GM21576 (cell line): ENCODE measurements around the gene EXOC3L4.
"Not testable (repeated sequence)": the region's sequence is repeated elsewhere in the genome, so short reads cannot be mapped to it uniquely, and the experiment has no call there.

Experiments used
- ATAC-seq: cut with Tn5 transposase; IDR thresholded peaks from one replicate; pipeline ENCODE4 v1.9.1; 2021; ENCODE audit warnings: mild to moderate bottlenecking, moderate library complexity; ENCODE audit not compliant: unreplicated experiment

EXOC3L4 gene

GRCh38 chr14:103118018-103118662 lies 23.6 kb downstream of the EXOC3L4 start:
- no peak for ATAC-seq

DNA sequence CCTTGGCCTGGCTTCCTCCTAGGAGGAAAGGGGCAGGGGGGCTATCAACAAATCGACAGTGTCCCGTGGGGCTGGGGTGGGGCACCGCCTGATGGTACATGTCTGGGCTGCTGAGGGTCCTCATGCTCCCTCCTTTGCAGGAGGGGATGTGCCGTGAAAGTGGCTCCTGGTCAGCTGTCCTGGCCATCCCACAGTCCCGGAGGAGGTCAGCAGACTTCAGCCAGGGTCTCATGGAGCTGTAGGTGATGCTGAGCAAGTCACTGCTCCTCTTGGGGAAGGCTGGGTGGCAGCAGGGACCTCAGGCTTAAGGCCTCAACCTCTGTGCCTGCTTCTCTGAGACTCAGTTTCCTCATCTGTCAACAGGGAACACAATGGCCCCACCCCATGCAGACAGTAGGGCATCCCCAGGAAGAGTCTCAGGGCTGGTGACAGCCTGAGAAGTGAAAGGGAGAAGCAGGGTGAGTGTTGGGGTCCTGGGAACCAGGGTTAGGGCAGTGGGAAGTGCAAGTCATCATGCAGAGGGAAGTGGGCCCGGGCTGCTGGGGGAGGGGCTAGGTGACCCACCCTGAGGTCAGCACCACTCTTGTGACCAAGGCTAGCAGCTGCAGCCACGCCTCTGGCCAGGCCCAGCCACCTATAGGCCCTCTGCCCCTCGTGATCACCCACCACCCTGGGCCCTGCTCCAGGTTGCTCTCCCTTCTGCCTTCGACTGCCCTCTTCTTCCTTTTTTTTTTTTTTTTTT lies 24.3 kb downstream of the EXOC3L4 start:
- no peak for ATAC-seq

DNA sequence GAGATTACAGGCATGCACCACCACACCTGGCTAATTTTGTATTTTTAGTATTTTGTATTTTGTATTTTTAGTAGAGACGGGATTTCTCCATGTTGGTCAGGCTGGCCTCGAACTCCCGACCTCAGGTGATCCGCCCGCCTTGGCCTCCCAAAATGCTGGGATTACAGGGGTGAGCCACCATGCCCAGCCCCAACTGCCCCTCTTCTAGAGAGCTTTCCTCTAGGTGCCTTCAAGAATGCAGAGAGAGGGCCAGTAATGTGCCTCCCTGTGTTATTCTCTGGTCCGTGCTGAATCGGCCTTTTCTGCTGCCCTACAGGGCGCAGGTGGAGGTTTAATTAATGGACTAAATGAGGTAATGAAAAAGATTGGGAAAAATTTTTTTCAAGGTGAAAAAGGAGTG lies 25.0 kb downstream of the EXOC3L4 start:
- ATAC-seq, result not testable (repeated sequence)

GRCh38 chr14:103121121-103121845 lies 26.8 kb downstream of the EXOC3L4 start:
- ATAC-seq, result no peak

DNA sequence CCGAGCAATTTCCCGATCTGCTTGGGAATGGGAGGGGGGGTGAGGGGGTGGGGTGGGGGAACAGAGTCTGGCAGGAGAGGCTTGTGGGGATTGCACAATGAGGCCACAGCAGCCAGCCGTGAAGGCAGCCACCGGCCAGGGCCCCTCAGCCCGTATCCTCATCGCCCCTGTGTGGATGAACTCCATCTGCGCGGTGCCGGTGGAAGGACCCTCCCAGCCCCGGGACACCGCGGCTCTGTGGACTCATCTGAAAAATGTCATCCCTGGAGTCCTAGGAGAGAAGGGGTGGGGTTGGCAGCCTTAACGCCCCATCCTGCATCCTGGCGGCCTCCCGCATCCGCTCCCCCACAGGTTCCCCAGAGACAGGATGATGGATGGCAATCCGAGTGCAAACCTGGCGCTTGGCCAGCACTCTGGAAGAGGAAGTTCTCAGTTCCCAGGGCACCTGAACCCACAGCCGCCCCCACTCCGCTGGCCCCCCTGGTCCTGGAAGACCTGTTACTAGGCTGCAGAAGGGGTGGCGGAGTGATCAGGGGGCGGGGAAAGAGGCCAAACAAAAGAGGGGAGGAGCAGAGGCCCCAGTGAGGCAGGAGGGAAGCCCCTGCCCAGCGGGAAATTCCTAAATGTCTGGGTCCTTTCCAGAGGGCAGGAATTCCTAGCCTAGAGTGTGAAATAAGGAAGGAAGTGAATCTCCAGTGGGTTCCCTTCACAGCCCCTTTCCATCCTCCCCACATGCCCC lies 27.5 kb downstream of the EXOC3L4 start:
- no peak for ATAC-seq

DNA sequence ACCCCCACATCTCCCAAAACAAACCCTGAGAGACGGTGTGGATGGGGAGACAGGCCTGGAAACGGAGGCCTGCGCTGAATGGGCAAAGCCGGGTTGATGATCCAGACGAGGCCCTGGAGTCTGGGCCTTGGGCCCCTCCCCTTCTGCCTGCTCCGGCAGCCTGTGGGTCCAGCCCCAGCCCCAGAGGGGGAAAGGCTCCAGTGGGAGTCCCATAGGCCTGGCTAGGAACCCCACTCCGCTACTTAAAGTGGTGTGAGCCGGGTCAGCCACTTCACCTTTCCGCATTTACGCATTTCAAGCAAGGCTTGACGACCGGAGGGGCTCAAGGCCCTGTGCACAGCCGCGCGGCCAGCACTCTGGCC lies 28.0 kb downstream of the EXOC3L4 start:
- ATAC-seq, result no peak

GRCh38 chr14:103122947-103123633 lies 28.6 kb downstream of the EXOC3L4 start, which contains the start of gene TNFAIP2:
Gene TNFAIP2 (plus strand): TSS chr14:103123461. CDS start chr14:103126458, 2,997 bp downstream.
- ATAC-seq, result no peak

DNA sequence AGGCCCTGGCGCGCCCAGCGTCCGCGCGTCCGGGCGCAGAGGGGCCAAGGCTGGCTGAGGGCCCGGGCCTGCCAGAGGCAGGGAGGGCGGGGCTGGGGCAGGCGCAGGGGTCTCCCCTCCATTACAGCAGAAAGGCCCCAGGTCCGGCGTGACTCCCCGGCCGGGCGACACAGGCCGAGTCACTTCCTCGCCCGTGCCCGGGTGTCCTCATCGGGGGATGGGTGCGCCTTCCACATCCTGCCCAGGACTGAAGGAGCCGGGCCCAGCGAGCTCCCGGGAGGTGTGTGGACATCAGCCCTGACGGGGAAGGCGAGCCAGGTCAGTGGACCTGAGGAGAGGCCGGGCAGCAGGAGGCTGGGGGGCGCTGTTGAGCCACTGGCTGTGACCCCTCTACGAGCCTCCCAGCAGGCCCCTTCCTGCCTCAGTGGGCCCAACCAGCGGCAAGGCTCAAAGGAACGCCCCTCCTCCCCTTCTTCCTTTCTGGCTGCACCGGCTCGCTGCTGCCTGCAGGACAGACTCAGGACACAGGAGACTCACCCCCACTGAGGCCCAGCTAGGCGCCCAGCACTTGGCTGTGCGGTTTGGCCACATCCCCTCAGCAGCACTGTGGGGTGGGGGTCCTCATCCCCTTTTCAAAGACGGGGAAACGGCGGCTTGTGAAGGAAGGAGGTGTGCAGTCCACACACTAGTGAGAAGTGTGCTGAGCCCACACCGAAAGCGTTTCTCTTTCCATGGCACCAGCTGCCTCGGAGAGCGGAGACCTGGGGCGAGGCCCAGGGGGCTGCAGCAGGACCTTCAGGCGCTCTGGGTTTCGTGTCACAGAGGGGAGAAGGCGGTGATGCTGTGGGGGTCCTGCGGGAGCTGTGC lies 29.3 kb downstream of the EXOC3L4 start:
- no peak for ATAC-seq

- ATAC-seq, result no peak
Observed at GRCh38 chr14:103124501-103125001, 30.0 kb downstream of the EXOC3L4 start.

DNA sequence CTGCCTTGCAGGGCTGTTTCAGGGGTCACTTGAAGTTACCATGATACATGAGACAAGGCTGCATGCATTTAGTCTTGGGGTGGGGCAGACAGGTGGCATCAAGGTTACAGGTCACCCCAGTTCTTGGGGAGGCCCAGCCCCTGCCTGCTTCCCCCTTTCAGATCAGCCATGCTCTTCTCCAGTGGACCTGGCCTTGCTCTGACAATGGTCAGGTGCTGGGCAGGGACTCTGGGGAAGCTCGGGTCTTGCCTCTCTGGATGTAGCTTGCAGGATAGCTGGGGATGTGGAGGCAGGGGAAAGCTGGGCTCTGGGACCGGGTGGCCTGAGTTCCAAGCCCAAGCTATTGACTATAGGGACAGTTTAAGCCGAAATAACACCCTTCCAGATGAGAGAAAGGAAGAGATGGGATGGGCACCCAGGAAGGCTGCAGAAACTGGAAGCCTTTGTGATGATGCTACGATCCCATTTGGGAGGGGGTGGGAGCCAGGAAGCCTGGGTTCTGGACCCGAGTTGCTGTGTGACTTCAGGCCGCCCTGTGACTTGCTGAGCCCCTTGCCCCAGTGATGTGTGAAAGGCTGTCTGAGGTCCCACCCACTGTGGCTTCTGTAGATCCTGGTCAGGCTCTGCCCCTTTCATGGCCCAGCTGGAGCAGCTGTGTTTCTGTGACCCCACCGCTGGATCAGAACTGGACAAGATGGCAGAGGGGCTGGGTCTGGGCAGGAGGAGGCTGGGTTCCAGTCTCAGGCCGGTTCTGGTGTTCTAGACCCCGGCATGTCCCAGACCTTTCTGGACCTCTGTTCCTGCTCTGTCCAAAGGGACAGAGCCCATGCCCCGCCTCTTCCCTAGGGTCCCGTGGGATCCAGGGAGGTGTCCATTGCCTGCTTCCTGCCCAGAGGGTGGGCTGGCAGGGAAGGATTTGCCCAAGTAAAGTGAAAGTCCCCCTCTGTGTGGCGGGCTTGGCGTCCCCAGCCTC lies 30.9 kb downstream of the EXOC3L4 start:
- no peak for ATAC-seq

DNA sequence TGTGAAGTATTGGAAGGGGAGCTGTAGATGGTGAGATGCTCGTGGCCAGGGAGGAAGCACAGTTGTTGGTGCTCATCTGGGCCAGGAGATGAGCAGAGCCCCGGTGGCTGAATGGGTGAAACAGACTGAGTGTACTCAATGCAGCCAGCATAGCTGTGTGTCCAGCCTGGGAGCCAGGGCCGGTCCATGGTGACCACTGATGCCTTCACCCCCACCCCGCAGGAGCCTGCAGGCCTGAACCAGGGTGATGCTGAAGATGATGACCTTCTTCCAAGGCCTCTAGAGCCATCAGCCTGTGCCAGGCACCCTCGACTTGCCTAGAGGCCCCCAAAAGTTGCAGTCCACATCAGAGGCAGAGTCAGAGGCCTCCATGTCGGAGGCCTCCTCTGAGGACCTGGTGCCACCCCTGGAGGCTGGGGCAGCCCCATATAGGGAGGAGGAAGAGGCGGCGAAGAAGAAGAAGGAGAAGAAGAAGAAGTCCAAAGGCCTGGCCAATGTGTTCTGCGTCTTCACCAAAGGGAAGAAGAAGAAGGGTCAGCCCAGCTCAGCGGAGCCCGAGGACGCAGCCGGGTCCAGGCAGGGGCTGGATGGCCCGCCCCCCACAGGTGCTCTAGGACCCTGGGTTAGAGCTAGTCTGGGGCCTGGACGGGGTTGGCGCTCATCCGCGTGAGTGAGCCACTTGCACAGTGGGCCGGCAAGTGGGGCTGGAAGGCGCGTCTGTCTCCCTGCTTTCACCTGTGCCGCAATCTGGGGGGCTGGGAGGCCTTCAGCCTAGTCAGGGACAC lies 31.8 kb downstream of the EXOC3L4 start:
- no peak for ATAC-seq

DNA sequence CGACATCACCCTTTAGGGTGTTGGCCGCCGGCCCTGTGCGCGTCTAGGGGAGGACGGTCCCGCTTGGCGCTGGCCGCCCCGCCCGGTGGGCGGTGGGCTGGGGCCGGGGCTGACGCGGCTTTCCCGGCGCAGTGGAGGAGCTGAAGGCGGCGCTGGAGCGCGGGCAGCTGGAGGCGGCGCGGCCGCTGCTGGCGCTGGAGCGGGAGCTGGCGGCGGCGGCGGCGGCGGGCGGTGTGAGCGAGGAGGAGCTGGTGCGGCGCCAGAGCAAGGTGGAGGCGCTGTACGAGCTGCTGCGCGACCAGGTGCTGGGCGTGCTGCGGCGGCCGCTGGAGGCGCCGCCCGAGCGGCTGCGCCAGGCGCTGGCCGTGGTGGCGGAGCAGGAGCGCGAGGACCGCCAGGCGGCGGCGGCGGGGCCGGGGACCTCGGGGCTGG lies 32.4 kb downstream of the EXOC3L4 start:
- ATAC-seq, result no peak

GRCh38 chr14:103127356-103127755 lies 32.8 kb downstream of the EXOC3L4 start:
- ATAC-seq, result no peak

- no peak for ATAC-seq
Observed at GRCh38 chr14:103127861-103128598, 33.5 kb downstream of the EXOC3L4 start.

- no peak for ATAC-seq
Observed at GRCh38 chr14:103128631-103129300, 34.2 kb downstream of the EXOC3L4 start.

- no peak for ATAC-seq
Observed at GRCh38 chr14:103129301-103130016, 34.9 kb downstream of the EXOC3L4 start.
